HG02759 (cell line): ENCODE data around the gene TSSK6.

ENCODE experiments used
- ATAC-seq: cut with Tn5 transposase; IDR thresholded peaks from one replicate; pipeline ENCODE4 v1.9.1; 2021; ENCODE audit warnings: mild to moderate bottlenecking, moderate library complexity; ENCODE audit not compliant: unreplicated experiment

Gene TSSK6

DNA sequence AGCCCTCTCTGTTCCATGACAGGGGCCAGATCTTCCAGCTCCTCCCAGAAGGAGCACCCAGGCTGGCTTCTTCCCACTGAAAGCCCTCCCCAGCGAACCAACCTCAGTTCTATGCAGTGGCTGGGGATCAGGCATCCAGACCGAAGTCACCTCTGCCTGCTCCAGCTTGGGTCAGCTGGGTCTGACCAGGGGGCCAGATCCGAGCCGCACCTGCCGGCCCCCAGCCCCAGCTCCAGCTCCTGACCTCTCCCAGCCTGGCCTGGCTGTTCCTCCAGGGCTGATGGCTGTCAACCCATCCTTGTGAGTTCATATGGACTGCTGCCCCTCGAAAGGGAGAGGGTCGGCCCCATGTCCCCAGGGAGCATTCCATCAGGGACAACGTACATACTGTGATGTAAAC, 8.0 kb downstream of the TSSK6 start:
- no peak for ATAC-seq

DNA sequence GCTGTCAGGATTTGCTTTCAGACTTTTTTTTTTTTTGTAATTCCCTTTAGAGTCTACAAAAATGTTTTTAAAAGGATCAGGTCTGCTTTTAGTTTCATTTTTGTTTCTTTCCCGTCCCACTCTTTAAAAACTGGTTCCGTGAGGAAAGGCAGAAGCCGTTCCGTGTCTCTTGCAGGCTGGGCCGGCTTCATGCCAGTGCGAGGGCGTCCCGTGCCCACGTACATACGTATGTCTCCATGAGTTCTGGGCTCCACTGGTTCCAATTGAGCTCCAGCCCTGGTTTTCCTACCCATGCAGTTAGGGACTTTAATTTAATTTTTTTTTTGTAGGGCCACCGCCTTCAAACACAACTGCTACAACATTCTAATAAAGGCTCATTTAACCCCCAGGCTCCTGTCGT, 8.8 kb downstream of the TSSK6 start:
- ATAC-seq: no peak

DNA sequence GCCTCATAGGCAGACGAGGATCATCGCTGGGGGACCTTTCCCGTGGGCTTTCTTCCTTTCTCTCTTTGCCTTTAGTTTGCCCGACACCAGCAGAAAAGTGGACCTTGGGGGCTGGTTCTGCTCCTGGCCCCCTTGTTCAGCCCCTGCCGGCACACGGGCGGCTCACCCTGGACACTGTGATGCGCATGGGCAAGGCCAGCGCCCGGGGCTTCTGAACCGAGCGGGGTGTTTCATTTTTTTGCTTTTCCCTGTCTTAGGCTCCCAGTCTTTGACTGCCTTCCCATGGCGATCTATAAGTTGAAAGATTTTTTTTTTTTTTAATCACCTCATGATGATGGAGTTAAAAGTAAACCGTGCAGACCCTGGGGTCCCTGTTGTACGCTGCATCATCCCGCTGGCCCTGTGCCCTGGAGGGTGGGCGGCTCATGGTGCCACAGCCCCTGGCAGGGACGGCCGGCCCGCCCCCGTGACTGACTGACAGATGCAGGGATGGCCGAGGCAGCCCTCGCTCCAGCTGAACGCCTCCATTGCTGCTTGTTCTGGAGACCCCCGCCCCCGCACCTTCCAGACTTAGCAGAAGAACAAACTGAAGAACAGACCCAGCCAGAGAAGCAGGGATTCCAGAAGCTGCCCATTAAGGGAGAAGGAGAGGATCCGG, 9.6 kb downstream of the TSSK6 start:
- no peak for ATAC-seq

DNA sequence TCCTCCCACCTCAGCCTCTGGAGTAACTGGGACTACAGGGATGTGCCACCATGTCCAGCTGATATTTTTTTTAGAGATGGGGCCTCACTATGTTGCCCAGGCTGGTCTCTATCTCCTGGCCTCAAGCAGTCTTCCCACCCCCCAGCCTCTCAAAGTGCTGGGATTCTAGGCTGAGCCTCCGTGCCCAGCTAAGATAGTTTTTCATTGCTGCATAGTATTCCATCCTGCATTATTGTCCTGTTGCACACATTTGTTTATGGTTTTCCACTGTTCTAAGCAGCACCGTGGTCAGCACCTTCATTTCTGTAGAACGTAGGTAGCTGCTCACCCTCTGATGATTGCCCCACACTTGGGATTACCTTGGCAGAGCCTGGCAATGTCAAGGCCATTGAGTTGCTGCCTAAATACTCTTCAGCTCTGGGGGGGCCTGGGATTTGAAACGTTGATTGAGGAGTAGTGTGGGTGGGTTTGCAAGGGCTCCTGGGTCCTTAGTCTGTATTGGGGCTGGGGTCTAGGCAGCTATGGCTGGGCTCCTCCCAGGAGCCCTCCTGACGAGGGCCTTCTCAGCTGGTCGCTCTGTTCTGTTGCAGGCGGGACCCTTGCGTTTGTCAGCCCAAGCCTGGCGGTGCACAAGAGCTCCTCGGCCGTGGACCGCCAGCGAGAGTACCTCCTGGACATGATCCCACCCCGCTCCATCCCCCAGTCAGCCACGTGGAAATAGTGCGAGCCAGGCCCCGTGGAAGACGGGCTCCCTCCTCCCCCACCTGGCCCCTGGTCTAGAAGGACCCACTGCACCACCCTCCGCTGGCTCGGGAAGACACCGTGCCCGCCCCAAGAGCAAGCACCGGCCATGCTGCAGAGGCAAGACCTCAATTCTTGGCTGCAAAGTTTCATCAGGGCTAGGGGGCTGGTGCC, 10.3 kb downstream of the TSSK6 start:
- ATAC-seq: no peak

DNA sequence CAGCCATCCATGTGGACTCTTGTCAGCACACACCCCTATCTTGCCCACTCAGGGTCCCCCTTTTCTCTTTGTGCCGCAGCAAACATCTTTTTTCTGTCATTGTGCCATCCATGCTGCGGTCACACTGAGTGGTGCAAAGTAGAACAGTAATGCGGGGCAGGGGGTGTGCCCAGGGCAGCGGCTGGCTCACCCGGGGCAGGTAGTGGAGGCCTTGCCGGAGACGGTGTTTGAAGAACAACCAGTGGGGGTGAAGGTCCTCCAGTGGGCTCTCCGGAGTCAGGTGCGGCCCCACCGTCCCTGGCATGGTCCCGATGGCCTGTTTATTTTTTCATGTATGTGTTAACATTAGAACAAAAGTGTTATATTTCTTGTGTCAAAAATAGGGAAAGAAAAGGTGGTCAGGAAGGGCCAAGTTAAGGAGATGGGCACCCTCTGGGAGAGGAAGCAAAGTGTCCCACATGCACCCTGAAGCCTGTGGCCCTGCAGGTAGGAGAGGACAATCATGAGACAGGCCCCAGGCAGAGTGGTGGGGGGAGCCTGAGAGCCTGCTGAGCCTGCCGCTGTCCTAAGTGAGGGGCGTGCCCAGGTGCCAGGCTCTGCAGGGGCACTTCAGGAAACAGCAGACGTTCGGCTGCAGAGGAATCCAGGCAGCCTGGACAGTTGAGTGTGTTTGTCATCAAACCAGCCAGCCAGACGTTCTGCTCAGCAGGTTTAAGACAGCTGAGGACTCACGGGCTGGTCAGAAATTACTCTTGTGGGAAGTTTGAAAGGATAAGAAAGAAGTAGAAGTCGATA, 12.3 kb downstream of the TSSK6 start:
- no peak for ATAC-seq

DNA sequence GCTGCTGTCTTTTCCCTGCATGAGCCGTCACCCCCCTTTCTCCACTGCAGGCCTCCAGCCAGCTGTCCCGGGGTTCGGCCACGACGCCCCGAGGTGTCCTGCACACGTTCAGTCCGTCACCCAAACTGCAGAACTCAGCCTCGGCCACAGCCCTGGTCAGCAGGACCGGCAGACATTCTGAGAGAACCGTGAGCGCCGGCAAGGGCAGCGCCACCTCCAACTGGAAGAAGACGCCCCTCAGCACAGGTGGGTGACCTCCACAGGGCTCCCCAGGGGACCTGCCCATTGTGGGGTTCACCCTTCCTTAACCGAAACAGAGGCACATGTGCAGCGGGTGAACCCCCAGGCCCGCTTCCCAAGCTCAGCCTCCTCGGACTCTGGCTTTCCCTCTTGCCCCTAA, 13.1 kb downstream of the TSSK6 start:
- ATAC-seq: no peak

DNA sequence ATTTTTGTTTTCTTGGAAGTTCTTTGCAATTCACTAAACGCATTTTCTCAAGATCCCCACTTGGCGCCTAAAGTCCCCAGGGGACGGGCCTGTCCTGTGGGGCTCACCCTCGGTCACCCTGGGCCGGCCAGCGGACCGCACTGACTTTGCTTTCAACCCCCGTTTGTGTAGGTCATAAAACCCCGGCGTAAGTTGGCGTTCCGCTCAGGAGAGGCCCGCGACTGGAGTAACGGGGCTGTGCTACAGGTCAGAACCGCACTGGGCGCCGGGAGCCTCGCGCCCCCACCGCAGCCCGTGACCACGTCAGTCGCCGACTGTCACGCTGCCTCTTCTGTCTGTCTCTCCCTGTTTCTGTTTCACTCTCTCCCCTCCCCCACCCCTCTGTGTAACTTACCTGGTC, 13.6 kb downstream of the TSSK6 start:
- ATAC-seq: no peak

DNA sequence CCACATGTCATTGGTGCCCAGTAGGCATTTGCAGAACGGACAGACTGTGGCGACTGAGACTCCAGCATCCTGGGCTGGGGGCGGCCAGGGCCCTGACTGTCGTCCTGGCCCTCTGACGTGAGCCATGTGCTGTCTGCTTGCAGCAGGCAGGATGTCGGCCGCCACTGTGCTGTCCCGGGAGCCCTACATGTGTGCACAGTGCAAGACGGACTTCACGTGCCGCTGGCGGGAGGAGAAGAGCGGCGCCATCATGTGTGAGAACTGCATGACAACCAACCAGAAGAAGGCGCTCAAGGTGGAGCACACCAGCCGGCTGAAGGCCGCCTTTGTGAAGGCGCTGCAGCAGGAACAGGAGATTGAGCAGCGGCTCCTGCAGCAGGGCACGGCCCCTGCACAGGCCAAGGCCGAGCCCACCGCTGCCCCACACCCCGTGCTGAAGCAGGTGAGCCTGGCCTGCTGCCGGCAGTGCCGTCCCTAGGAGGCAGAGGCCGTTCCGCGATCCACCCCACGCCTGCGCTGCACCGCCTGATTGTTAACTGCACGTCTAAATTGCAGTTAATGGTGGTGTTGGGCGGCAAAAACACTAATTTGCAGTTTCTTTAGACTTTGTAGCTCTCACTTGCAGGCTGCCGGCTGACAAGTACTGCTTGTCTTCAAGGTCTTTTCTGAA, 14.2 kb downstream of the TSSK6 start:
- ATAC-seq: no peak

DNA sequence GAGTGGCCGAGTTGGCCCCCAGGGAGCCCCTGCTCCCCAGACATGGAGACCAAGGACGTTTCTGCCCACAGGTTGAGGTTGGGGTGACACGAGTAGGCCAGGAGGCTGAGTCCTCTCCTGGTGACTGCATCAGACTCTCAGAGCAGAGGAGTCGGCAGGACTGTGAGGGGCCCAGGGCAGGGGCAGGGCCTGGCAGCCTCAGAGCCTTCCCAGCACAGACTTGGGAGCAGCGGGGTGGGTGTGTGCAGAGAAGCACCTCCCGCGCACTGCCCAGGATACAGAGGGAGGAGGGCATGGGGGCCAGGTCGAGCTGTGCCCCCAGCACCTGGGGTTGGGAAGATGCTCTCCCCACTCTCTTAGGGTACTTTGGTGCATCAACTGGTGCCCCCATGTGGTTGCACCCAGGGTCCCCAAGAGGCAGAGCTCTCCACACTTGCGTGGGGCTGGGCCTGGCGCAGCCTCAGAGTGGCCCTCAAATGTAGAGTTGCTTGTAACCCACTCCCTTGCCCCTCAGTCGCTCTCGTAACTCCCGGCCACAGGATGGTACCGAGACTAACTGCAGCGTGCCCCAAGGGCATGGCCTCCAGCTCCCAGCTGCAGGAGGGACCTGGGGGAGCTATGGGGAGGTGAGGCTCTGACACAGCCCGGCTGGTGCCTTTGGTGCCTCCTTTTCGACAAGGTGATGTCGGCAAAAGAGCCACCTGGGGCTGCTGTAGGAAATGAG, 15.9 kb downstream of the TSSK6 start:
- ATAC-seq: no peak

DNA sequence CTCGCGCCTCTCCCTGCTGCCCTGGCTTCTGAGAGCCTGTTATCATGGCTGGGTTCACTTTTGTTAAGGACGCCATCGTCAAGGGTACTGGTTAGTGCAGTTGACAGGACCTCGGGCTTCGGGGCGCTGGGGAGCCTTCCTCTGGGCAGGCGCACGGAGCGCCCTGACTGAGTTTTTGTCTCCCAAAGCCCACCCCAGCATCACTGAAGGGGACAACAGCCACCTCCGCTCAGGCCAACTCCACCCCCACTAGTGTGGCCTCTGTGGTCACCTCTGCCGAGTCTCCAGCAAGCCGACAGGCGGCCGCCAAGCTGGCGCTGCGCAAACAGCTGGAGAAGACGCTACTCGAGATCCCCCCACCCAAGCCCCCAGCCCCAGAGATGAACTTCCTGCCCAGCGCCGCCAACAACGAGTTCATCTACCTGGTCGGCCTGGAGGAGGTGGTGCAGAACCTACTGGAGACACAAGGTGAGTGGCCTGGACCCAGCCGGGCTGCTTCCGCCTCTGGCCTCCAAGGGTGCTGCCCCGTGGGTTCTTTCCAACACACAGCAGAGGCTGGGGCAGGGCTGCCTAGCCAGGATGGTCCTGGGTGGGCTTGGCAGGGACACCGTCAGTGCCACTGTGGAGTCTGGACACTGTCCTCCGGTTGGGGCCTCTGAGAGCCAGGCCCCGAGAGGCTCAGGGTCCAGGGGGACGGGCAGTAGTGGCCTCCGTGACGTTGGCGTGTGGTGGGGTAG, 16.9 kb downstream of the TSSK6 start:
- no peak for ATAC-seq

DNA sequence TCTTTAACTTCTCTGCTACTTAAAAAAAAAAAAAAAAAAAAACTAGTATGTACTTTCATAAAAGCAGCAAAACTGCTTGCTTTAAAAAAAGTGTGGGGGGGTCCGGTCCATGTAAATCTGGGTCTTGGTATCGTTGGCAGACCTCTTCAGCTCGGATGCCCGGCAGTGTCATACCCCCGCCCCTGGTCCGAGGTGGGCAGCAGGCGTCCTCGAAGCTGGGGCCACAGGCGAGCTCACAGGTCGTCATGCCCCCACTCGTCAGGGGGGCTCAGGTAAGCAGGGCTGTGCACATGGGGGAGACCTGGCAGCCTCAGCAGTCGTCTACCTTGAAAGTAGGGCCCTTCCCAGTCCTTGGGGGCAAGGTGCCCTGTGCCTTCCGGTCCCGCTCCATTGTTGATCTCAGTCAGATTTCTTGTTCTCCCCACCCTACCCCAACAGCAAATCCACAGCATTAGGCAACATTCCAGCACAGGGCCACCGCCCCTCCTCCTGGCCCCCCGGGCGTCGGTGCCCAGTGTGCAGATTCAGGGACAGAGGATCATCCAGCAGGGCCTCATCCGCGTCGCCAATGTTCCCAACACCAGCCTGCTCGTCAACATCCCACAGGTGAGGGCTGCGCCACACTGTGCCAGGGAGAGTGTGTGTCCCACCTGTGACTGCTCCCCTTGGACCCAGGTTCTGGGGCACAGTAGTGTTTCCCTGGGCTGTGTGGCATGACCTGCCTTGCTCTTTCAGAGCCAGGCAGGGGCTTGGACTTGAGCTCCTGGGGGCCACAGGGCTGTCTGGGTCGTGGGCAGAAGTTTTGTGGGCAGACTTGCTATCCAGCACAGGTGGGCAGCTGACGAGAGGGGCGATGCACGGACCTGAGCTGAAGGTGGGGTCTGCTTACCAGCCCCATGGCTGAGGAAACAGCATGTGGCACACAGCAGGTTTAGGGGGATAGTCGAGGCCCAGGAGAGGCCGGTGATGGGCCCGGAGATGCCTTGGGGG, 19.4 kb downstream of the TSSK6 start:
- ATAC-seq: no peak

DNA sequence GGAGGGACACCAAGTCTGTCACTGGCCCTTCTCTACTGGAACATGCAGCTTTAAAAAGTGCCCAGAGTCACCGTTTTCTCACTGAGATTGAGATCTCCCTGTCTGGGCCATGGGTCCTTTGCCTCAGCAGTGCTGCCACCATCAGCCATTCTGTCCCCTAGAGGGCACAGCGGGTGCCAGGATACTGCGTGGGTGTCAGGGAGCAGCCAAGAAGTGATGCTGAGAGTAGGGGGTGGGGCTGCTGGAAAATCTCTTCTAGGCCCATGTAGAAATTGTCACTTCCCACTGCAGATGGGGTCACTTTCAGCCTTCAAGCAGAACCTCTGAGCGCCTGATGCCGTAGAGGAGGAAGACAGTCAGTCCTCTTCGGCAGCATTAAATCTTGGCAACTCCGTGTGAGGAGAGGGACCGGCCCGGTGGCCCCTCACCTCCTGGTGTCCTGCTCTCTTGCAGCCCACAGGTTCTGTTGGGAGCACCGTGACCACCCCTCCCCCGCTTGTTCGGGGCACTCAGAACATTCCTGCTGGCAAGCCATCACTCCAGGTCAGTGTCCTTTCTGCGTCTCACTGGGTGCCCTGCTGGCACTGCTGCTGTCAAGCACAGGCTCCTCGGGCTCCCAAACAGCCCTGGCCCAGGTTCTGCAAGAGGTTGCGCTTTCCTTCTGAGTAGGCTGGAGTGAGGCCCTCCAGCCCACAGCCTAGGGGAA, 21.4 kb downstream of the TSSK6 start:
- no peak for ATAC-seq

DNA sequence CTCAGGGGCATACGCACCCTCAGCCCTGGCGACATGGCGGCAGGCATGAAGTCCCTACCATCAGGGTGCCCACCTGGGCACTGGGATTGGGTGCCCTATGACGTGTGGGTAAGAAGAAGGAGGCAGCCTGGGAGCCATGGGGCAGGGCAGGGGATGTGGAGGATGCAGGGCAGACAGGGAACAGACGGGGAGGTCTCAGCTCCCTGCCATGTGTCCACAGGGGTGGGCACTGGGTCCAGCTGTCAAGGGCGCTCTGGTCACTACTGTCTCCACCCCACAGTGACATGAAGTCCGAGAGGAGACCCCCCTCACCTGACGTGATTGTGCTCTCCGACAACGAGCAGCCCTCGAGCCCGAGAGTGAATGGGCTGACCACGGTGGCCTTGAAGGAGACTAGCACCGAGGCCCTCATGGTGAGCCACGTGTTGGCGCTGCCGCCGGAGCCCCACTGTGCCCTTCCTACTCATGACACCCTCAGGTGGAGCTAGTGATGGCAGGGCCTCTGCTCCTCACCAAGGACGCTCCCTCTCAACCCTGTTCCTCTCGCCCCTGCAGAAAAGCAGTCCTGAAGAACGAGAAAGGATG, 23.2 kb downstream of the TSSK6 start:
- no peak for ATAC-seq

DNA sequence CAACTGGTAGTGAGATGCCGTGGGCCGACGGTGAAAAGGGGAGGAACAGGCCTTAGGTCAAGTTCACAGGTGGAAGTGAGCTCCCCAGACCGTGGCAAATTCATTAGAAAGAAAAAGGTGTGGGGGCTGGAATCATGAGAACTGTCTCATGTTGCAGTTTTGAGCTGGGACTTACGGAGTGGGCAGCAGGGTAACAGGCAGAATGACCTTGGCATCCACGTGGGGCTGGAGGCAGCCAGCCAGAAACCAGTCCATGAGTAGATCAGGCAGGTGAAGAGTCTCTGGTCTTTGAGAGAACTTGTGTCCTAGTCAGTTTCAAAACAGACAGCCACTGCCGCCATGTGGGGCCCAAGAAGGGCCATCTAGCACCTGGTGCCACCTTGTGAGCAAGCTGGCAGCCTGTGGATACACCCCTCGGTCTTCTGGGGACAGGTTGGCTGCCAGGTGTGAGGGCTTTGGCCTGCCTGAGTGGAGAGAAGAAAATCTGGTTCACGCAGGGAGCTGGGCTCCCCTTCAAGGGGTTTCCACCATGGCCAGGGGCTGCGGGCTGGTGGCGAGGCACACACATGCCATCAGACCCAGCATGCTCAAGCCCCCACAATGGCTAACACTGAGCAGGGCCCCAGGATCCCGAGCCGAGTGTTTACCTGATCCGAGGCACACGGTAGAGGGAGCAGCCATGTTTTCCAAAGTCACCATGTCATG, 23.9 kb downstream of the TSSK6 start:
- ATAC-seq: no peak

DNA sequence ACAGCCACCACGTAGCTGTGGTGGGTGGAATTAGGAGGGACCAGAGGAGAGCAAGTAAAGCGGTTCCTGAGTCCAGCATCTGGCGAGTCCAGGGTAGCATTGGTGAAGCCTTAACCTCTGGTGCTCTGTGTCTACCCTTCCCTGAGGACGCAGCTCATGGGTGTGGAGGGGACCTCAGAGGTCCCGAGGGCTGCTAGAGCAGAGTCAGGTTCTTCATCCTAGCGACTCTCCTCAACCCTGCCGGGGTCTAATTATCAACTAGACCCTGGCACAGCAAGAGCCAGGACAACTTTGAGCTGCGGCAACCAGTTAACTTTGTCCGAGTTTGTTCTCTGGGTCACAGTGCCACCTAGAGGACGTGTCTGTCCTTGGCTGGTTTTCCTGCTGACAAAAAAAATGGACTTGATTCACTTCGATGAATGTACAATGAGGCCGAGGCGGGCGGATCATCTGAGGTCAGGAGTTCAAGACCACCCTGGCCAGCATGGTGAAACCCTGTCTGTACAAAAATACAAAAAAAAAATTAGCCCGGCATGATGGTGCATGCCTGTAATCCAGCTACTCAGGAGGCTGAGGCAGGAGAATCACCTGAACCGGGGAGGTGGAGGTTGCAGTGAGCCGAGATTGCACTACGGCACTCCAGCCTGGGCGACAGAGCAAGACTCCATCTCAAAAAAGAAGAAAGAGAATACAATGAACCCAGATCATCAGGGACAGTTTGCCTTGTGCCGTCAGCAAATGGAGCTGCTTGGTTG, 25.0 kb downstream of the TSSK6 start:
- ATAC-seq: no peak

DNA sequence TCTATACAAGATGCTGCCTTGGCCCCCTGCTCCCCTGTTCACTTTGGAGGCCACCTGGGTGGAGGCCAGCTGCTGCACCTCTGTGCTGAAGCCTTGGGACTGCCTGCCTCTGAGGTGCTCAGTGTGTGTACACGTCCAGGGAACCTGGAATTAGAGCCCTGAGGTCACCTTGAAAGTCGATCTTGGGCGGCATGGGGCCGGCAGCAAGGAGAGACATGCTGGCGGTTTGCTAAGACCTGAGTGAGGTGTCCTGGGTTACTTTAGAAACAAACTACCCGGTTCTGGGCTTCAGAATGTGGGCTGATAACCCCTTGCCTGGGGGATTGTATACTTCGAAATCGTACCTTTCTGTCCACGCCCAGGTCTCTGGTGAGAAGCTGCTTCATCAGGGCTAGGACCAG, 25.5 kb downstream of the TSSK6 start:
- ATAC-seq: no peak
